ENCODE data around the gene TSPOAP1.
"Not testable (repeated sequence)": the region's sequence is repeated elsewhere in the genome, so short reads cannot be mapped to it uniquely, and the experiment has no call there.

TSPOAP1 gene

DNA sequence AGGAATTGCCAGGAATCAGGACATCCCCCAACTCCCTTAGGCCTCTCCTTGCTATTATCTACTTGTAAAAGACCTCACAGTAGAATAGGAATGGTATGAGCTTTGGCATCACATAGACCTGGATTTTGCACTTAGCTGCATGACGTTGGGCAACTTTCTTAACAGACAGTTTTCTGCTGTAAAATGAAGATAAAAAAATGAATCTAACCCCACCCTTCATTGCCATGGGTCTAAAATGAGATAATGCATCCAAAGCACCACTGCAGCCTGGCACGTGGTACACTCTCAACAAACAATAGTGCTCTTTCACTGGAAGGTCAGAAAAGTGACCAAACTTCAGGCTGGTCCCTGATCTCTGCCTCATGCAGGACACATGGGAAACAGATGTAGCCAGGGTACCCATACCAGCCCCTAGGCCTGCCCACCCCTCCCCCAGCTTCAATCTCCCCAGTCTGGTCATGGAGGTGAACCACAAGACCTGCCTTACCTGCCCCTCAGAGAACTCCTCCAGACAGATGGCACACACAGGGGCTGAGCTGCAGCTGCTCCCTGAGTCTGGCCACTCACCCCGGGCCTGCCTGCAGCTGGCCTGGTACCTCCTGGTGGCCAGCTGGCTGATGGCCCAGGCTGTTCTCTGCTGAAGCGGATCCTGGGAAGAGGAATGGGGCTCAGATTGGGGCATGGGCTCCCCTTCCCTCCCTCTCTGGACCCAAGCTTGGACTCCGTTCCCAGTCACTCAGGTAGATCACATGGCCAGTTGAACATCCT, 31.9 kb upstream of the TSPOAP1 start:
- no peak for DNase-seq (ENCODE audit: low spot score)

DNA sequence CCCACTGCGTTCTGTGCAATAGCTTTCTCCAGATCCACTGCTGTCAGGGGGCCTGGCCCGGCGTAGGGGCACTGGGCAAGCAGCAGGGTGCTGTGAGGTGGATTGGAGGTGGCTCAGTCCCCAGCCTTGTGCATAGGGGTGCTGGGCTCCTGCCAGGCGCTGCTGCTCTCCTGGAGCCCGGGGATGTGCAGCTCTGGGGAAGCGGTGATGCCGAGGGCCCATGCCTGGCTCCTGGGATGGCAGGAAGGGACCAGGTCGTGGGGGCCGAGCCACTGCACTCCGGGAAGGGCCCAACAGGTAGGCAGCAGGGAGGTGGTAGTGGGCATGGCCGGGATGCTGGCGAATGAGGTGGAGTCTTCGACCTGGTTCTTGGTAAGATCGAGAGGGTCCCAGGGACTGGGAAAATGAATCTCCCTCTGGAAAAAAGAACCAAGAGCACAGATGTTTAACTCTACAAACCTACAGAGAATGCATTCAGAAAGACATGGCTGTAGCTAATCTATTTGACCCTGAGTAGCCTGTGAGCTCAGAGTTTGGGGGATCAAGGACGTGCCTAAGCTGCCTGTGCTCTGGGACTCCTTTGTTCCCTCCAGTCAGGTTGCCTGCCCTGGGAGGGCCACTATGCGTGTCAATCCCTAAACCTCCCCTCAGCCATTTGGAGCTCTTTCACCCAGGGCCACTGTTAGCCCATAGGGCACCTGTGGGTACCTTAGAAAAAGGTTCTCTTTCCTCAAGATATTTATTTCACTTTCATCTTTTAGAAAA, 30.0 kb upstream of the TSPOAP1 start:
- no peak for DNase-seq (ENCODE audit: low spot score)

DNA sequence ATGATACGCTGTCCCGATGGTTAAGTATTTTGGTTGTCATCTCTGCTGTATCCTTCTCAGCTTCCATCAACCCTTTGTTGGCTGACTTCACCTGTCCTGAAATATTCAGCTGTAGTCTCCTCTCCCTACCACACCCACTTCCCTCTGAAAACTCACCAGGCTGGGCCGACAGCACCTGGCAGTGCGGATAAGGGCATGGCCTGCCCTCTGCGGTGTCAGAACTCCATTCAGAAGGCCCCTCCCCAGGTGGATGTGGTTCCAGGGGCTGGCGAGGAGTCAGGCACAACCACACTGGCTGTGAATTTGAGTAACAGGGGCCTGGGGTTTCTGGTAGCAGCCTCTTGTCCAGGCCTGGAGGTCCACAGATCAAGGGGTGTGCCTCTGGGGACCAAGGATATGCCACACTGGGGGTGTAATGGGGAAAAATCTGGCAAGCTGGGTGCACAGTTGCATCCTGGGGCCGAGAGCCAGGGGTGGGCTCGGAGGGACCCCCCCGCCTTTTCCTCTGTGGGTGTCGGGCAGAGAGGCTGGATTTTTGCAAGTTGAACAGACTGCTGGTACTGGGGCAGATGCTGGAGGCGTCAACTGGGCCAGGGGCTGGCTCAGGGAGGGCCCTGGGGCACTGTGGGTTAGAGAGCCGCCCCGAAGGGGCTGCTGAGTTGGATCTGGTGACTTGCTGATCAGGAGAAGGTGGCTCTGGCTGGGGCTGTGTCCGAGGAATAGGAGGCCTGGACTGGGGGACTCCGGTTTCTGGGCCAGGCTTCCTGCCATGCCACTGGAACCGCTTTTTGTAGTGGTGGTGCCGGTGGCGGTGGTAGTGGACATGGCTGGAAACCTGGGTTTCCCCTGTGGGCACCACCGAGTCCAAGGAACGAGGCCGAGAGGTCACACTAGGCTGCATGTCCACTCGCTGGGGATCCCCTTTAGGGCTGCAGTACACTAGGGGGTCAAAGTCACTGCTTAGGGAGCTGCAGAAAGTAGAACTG, 29.0 kb upstream of the TSPOAP1 start:
- no peak for DNase-seq (ENCODE audit: low spot score)

DNA sequence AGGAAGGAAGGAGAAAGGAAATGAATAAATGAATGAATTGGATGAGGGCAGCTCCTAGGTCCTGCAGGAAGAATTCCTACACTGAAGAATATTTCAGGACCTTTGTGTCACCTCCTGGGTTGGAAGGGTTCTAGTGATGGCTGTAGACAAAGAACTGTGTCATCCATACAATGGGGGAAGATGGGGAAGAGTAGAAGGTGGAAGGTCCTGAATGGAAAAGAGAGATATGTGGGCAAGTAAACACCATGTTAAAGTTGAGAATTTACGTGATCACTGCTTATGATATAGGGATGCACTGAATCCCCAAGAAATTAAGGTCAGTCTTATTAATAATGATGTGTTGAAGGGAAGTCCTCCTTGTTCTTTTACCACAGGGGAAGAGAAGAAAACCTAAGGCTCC, 27.6 kb upstream of the TSPOAP1 start:
- DNase-seq (ENCODE audit: low spot score): no peak

DNA sequence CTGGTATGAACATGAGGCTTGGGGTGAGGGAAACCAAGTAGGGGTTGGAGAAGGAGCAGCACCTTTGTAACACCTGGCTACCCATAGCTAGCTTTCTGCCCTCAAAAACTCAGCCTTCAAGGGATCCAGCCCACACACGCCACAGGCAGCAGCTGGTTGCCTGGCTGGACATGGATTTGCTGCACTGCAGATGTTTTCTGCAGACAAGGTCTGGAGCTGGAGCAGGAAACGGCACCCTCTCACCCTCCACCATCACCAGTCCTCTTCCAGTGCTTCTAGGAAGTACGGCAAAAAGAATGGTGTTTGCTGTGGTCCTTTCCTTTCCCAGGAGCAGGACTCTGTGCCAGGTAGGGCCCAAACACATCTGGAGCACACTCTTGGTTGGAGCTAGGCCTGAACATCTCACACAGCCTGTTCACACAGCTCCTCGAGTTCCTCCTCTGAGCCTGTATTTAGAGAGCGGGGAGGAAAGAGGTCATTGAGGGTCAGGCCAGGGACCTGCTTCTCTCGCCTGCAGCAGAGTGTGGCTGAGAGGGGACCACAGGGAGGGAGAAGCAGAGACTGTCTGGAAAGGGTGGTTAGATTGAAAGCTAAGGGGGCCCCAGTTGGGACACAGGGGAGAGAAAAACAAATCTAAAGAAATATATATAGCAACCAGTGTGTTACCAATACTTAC, 26.1 kb upstream of the TSPOAP1 start:
- no peak for DNase-seq (ENCODE audit: low spot score)

DNA sequence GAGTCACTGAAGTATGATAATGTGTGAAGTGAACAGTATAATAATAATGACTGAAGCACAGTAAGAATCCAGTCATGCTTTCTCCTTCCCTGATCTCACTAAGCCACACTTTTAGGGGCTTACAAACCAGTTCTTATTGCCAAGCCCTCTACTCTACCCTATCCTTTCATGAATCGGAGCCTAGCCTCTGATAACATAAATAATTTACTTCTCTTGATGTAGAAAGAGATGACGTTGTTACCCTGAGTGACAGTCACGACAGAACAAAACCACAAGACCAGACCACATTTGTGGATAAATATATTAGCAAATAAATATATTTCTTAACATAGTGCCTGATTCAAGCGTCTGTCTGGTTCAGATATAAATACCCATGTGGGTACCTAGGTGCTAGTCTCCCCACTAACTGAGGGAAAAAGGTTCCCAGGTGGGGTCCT, 24.8 kb upstream of the TSPOAP1 start:
- no peak for DNase-seq (ENCODE audit: low spot score)

DNA sequence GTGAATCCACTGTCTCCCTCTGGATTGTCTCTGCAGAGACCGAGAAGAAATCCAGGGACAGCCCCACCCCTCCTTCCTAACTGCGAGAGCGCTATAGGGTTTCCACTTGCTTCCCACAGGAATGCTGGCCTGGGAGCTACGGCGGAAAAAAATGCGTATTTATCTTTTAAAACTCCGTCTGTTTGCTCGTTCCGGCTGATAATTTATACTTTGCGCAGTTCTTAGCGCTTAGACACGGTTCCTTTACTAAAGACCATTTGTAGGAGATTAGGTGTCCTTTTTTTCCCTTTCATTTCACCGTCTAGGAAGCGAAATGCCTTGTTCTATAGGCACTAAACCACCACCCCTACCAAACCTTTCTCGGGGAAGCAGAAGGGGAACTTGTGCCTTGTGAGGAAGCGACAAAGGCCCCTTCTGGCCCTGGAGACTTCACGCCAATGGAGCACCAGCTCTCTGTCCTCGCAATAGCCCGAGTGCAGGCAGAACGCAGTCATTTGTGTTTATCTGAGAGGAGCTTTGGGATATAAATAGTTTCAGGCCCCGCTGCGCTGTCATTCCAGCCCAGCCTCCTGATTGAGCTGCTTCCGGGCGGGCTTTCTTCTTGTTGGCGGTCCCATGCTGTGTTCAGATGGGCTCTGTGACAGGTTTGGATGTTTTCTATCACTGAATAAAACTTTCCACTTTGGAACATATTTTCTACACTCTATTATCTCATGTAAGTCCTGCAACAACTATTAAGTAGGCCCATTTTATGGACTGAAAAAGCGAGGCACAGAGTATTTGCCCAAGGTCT, 24.2 kb upstream of the TSPOAP1 start:
- DNase-seq (ENCODE audit: low spot score): no peak

DNA sequence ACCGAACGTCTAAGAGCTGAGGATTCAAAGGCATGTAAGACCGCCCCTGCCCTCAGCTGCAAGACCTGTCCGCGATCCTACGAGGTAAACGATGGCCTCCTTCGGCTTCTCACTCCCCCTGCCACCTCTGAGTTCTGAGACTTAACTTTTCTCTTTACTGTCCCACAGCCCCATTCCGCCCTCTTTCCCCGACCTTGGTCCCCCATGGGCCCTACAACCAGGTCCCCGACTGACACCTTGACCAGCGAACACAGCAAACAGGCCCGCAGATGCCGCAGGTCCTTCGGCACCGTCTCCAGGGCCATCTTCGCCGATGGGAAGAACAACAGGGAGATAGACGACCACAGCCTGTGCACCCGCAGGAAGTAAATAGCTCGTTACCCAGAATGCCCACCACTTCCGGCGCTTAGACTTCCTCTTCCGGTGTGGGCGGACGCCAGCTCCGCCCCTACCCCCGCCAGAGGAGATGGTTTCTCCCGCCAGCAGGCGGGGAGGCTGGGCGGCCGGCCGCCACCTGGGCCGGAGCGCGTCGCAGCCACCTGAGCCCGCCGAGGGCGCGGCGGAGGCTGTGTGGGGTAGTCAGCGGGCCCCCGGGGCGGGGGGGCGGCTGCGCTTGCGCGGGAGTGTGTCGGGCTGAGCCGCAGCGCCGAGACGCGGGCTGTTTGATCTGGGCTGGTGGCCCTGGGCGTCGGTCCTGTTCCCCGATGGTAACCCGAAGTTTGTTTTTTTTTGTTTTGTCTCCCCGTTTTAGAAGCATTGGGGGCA, 23.4 kb upstream of the TSPOAP1 start, which contains the start of gene SUPT4H1:
SUPT4H1 (minus strand) TSS at position 371 of the 765 bp plus-strand sequence; CDS start at position 305, 66 bp downstream.
- DNase-seq (ENCODE audit: low spot score): peak; percentile 83

DNA sequence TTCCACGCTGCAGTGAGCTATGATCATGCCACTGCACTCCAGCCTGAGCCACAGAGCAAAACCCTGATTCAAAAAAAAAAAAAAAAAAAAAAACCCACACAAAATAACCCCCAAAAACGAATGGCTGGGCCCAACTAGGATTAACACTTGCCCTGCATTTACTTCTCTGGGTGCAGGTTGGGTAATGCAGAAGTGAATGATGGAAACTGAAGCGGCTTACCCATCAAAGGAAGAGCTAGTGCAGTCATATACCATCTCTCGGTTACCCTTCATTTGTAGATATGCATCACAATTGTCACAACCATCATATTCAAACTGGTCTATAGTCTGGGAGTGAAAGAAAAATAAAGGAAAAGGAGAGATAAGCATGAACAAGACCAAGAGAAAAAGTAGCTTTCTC, 22.6 kb upstream of the TSPOAP1 start:
- no peak for DNase-seq (ENCODE audit: low spot score)

DNA sequence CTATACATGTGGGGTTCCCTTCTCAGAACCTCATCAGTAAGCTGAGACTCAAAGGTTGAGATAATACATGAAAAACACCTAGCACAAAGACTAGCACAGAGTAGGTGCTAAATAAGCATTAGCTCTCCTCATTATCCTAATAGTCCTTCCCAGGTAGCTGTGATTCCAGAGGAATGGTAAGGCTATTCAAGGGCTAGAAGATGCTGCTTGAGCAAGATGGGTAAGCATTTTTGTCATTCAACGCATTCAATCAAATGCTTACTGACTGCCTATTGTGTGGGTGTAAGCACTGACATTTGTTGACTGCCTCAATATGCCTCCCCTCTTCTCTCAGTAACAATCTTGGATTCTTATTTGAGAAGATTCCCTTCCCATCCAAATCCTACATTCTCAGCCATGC, 19.4 kb upstream of the TSPOAP1 start:
- no peak for DNase-seq (ENCODE audit: low spot score)

DNA sequence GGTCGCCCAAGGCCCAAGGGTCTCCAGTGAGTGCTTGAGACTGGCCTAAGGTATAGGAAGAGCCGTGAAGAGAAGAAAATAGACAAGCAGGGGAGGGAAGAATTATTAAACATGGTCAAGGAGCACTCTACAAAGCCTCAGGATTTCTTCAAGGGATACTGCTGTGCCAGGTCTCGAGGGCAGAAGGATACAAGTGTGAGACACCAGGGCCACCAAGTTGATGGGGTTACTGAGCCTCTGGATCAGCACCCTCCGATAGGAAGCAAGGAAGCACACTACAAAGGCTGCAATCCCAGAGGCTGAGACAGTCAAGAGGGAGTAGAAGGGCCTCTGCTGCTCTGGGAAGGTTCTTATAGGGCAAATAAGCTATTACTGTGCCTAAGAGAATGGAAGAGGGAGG, 16.9 kb upstream of the TSPOAP1 start:
- no peak for DNase-seq (ENCODE audit: low spot score)

DNA sequence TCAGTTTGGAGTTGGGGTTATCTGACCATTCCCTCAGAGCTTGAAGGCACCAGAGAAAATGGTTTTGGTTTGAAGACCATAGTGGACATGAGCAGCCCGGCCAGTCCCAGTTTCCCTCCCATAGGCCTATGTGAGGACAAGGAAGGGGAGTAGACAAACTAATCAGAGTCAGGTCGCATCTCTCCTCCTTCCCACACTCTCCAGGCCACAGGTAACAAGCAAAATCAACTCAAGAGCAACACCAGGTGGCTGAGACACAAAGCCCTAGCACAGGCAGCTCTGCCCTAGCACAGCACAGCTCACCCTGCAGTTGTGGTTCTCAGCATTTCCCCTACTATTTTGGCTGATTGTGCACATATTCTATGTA, 16.2 kb upstream of the TSPOAP1 start:
- no peak for DNase-seq (ENCODE audit: low spot score)

DNA sequence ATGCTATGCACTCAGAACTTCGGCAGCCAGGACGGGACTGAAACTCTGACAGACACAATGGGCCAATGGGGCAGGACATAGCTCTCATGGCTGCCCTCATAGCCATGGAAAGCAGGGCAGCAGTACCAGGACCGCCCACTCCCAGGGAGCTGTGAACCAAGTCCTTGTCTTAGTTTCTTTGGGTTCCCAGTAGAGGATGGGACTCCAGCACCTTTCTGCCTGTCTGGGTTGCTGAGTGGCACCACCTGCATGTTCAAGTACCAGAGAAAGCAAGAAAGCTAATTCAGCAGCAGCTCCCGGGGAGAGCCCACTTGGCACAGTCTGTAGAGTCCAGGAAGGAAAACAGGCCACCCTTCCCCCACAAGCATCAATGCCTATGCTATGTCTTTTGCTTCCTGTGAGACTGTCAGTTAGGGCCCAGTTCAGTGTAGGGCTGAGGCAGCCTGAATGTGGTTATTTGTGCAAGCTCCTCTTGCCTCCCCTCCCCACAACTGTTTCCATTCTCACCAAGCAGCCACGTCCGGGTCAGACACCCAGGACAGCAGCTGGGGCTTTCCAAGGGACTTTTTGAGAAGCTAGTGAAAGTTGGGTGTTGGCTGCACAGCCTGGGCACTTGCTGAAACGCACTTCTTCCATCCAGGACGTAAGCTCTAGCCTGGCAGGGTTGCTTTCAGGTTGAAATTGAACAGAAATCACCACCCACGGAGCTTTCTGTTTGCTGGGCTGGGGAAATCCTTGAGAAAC, 15.6 kb upstream of the TSPOAP1 start:
- no peak for DNase-seq (ENCODE audit: low spot score)

DNA sequence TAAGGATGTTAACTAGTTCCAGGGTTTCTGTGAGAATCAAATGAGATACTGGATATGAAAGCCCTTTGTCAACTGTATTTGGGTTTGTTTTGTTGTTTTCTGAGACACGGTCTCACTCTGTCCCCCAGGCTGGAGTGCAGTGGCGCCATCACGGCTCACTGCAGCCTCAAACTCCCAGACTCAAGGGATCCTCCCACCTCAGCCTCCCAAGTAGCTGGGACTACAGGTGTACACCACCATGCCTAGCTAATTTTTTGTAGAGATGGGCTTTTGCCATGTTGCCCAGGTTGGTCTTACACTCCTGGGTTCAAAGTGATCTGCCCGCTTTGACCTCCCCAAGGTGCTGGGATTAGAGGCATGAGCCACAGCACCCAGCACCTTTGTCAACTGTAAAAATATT, 14.5 kb upstream of the TSPOAP1 start:
- no peak for DNase-seq (ENCODE audit: low spot score)

DNA sequence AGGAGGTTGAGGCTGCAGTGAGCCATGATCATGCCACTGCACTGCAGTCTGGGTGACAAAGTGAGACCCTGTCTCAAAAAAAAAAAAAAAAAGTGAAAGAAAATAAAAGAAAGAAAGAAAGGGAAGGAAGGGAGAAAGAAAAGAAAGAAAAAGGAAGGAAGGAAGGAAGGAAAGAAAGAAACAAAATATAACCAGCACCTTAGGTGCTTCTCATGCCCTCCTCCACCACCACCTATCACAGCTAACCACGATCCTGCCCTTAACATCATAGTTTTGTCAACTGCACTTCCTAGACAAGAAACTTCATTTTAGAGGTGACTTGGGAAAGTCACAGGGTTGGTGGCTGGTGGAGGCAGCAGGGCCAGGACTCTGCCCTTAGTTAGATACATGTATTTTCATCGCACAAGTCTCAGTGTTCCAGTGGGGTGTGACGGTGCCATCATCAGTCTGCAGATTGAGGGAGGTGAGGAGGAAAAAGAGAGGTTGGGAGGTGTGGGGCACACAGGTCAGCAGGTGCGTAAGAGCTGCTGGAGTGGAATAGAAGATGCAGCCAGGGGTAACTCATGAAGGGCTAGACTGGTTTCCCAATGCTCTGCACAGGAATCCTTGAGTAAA, 13.4 kb upstream of the TSPOAP1 start:
- DNase-seq (ENCODE audit: low spot score): no peak

DNA sequence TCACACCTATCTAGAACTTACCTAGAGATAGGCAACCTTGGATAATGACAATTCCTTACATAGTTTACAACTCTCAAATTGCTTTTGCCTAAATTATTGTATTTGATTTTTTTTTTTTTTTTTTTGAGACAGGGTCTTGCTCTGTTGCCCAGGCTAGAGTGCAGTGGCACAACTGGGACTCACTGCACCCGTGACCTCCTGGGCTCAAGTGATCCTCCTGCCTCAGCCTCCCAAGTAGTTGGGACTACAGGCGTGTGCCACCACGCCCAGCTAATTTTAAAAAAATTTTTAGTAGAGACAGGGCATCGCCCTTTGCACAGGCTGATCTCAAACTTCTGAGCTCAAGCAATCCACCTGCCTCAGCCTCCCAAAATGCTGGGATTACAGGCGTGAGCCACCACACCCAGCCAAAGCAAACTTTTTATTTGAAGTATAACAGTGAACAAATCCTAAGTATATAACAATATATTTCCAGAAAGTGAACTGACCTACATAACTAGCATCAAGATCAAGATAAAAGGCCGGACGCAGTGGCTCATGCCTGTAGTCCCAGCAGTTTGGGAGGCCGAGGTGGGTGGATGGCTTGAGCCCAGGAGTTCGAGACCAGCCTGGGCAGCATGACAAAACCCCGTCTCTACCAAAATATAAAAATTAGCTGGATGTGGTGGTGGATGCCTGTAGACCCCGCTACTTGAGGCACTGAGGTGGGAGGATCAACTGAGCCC, 12.7 kb upstream of the TSPOAP1 start:
- not testable (repeated sequence) for DNase-seq (ENCODE audit: low spot score)

DNA sequence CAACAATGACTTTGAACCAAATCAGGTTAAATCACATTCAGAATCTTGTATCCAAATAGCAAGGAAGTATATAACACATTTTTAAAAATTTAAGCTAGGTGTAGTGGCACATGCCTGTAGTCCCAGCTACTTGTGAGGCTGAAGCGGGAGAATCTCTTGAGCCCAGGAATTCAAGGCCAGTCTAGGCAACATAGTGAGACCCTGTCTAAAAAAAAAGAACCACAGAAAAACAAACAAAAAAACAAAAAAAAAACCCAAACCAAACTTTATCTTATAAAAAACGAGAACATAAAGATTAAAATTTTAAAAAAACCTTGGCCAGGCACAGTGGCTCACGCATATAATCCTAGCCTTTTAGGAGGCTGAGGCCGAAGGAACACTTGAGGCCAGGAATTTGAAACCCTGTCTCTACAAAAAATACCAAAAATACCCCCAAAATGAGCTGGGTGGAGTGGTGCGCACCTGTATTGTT, 11.8 kb upstream of the TSPOAP1 start:
- DNase-seq (ENCODE audit: low spot score): no peak
